Type B pancreatic cell (in vitro differentiated cells): ENCODE measurements around the gene HDLBP. TPM values are rescaled to one million over a fixed set of nuclear protein-coding genes. Genes with fewer than 3 reads are reported as not detected.

Experiments
- DNase-seq: peaks from one replicate; pipeline ENCODE4 v3.0.0; 2021; ENCODE audit warnings: mixed read lengths; ENCODE audit not compliant: unreplicated experiment; ENCODE audit errors: extremely low spot score
- H3K27ac Mint-ChIP-seq: 2 replicates; pipeline ENCODE4 v1.8.0; 2021; ENCODE audit warnings: mild to moderate bottlenecking, mixed read lengths
- H3K27me3 Mint-ChIP-seq: 2 replicates; pipeline ENCODE4 v1.8.0; 2021; ENCODE audit warnings: mixed read lengths
- H3K36me3 Mint-ChIP-seq: 2 replicates; pipeline ENCODE4 v1.8.0; 2021; ENCODE audit warnings: mixed read lengths
- H3K4me1 Mint-ChIP-seq: one replicate; pipeline ENCODE4 v1.8.0; 2021; ENCODE audit warnings: mixed read lengths; ENCODE audit not compliant: unreplicated experiment
- H3K4me3 Mint-ChIP-seq: 2 replicates; pipeline ENCODE4 v1.8.0; 2021; ENCODE audit warnings: mild to moderate bottlenecking, mixed read lengths
- H3K9me3 Mint-ChIP-seq: 2 replicates; pipeline ENCODE4 v1.8.0; 2021; ENCODE audit warnings: mixed read lengths
- total RNA-seq: library from RNA; stranded (reverse); gene quantifications from 2 replicates; pipeline ENCODE4 v1.2.1, GENCODE V29; 2021; ENCODE audit warnings: low replicate concordance
- TF ChIP-seq, protein P1 (sequence below): fragments of 200-600 bp; sonication (generic); conservative IDR thresholded peaks from 2 replicates; pipeline ENCODE4 v1.5.0; 2021; ENCODE audit warnings: antibody characterized with exemption, mild to moderate bottlenecking

The HDLBP gene
- total RNA-seq, 1 donor from 2014 or later: 466 TPM

DNA sequence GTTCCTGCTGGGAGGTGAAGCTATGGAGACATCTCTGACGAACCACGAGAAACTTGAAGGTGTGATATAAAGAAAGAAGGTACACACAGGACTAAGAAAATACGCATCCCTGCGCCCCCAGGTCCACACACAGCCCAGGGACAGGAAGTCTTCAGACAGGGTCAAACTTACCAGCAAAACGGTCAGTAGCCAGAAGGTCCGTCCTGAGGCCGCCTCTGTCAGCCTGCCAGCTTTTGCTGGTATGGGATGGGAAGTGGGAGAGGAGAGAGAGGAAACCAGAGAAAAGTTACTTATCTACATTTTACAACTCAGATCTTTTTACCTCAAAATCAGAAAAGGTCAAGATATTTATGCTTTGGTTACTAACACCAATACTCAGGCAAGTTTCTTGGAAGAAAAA, 47.2 kb downstream of the HDLBP start:
- DNase-seq: no peak
- Mint-ChIP-seq H3K27ac (peak overlapping the region; percentile 49), H3K4me3 (peak overlapping the region; percentile 19), H3K4me1 (peaks cover 34% of the 10 kb centered on the region), H3K27me3 (no peaks in the 10 kb centered on the region), H3K36me3 (peaks cover 28% of the 10 kb centered on the region), H3K9me3 (no peaks in the 10 kb centered on the region)
- TF ChIP-seq, protein P1, sequence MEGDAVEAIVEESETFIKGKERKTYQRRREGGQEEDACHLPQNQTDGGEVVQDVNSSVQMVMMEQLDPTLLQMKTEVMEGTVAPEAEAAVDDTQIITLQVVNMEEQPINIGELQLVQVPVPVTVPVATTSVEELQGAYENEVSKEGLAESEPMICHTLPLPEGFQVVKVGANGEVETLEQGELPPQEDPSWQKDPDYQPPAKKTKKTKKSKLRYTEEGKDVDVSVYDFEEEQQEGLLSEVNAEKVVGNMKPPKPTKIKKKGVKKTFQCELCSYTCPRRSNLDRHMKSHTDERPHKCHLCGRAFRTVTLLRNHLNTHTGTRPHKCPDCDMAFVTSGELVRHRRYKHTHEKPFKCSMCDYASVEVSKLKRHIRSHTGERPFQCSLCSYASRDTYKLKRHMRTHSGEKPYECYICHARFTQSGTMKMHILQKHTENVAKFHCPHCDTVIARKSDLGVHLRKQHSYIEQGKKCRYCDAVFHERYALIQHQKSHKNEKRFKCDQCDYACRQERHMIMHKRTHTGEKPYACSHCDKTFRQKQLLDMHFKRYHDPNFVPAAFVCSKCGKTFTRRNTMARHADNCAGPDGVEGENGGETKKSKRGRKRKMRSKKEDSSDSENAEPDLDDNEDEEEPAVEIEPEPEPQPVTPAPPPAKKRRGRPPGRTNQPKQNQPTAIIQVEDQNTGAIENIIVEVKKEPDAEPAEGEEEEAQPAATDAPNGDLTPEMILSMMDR: no peak

DNA sequence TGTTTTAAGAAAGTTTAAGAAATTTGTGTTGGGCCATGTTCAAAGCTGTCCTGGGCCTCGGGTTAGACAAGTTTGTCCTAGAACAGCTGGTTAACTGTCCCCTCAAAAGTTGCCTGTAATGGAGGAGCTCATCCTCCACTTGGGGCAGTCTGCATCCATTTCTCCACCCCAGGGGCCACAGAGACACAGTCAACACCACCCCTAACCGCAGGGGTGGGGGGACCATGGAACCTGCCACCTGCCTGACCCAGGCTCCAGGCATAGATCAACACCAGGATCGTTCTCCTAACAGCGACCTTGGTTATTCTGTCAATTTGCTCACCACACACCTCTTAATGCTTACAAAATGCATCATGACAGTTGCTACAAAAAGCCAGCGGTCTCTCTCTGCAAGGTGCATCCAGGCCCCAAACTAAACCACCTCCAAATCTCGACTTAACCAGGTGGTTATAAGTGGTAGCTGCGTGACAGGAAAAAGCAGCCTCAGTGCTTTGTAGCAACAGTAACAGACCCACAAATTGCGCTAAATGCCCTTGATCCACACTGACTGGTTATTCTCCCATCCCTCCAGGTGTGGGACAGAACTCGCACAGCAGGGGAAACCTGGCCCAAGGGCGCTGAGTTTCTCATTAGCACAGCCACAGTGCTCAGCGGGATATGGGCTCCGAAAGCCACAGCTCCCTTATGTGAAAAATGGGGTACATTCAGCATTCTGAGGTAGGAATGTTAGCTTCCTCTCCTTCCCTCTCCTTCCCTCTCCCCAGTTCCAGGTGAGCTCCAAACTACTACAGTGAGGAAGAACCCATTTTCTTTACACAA, 48.0 kb downstream of the HDLBP start:
- no peak for DNase-seq
- Mint-ChIP-seq H3K9me3 (no peaks in the 10 kb centered on the region), H3K36me3 (peaks cover 35% of the 10 kb centered on the region), H3K4me3 (no peak overlapping the region), H3K27me3 (no peaks in the 10 kb centered on the region), H3K27ac (peak overlapping the region; percentile 49), H3K4me1 (peaks cover 31% of the 10 kb centered on the region)
- TF ChIP-seq, protein P1: no peak

DNA sequence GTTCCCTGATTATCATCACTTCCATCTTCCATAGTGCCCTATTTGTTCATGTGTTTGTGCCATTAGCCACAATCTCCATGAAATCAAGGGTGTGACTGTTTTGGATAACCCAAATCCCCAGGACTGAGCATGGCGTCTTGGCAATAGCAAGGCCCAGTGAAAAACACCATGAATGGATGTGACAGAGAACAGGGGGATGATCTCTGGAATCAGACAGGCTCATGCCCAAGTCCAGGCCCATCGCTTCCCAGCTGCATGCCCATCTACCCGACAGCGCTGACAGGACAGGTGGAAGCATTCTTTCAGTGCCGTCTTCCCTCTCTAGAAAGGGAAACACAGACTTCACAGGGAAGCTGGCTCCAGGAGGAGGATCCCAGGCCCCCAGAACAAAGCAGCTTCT, 50.0 kb downstream of the HDLBP start:
- Mint-ChIP-seq H3K4me1 (peaks cover 18% of the 10 kb centered on the region), H3K9me3 (no peaks in the 10 kb centered on the region), H3K27me3 (no peaks in the 10 kb centered on the region), H3K36me3 (peaks cover 47% of the 10 kb centered on the region), H3K27ac (no peak overlapping the region), H3K4me3 (no peak overlapping the region)
- TF ChIP-seq, protein P1: no peak
- no peak for DNase-seq

DNA sequence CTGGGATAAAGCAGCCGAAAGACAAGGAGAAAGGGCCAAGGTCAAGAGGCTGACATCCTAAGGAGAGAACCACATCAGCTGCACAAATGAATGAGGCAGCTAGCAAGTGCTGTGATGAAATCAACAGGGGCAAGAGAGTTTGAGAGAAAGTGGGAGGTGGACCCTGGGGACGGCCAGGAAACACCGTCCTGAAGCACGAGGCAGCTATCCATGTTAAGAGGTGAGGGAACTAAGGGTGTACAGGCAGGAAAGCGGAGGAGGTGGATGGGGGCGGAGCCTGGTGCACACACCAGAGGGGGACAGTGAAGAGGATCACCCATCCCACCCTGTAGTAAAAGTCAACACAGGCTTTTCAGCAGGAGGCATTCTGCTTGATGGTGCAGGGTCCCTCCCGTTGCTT, 52.4 kb downstream of the HDLBP start:
- peaks cover 51% of the 10 kb centered on the region for H3K36me3 Mint-ChIP-seq
- TF ChIP-seq, protein P1: no peak
- no peaks in the 10 kb centered on the region for H3K27me3 Mint-ChIP-seq
- H3K4me3 Mint-ChIP-seq: no peak overlapping the region
- H3K4me1 Mint-ChIP-seq: peaks cover under 1% of the 10 kb centered on the region
- no peaks in the 10 kb centered on the region for H3K9me3 Mint-ChIP-seq
- DNase-seq: no peak
- H3K27ac Mint-ChIP-seq: peak overlapping the region; percentile 10

DNA sequence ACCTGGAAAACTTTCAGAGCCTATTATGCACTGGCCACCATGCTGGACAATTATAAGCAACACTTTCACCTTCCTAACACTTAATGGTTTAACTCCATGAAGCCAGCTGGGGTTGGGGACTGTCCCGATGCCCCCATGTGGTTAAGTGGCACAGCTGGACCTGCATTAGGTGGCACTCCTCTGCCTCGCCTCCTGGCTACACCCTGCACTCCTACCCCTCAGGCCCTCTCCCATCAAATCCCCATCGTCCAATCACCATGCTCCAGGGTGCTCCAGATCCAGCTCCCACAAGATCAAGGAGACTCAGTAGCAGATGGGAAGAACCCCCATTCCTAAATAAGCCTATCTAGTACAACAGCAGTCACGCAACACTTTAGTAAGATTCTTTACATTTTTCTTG, 53.8 kb downstream of the HDLBP start:
- TF ChIP-seq, protein P1: no peak
- no peaks in the 10 kb centered on the region for H3K9me3 Mint-ChIP-seq
- DNase-seq: no peak
- peak overlapping the region; percentile 22 for H3K27ac Mint-ChIP-seq
- H3K4me1 Mint-ChIP-seq: no peaks in the 10 kb centered on the region
- peaks cover 45% of the 10 kb centered on the region for H3K36me3 Mint-ChIP-seq
- H3K4me3 Mint-ChIP-seq: no peak overlapping the region
- H3K27me3 Mint-ChIP-seq: no peaks in the 10 kb centered on the region
